NB4 (cell line): ENCODE measurements around the gene DNAJC3.
"Not testable (repeated sequence)": the region's sequence is repeated elsewhere in the genome, so short reads cannot be mapped to it uniquely, and the experiment has no call there.

Experiments
- CTCF ChIP-seq: IDR thresholded peaks from one replicate; pipeline ENCODE4 v1.5.1; 2012; ENCODE audit warnings: low read depth, low read length
- MAX ChIP-seq: IDR thresholded peaks from 2 replicates; pipeline ENCODE4 v1.6.1; 2011; ENCODE audit warnings: low read depth, low read length
- MYC ChIP-seq: IDR thresholded peaks from 2 replicates; pipeline ENCODE4 v1.6.1; 2011; ENCODE audit warnings: low read depth, low read length
- POLR2A ChIP-seq: IDR thresholded peaks from 2 replicates; pipeline ENCODE4 v1.6.1; 2011; ENCODE audit warnings: mild to moderate bottlenecking; ENCODE audit not compliant: insufficient read length; ENCODE audit errors: extremely low read depth

- TF ChIP-seq CTCF, POLR2A, MAX, MYC: not testable (repeated sequence)
These were observed 63.4 kb downstream of the DNAJC3 start for GRCh38 chr13:95740071-95740978.
